Endodermal cell (in vitro differentiated cells): Measurements from ENCODE around the gene RAB15. TPM values are rescaled to one million over a fixed set of nuclear protein-coding genes. Genes with fewer than 3 reads are reported as not detected.

Source experiments
- DNase-seq: peaks from one replicate; pipeline ENCODE4 v3.0.0-alpha.2; 2017
- H3K27ac ChIP-seq: 2 replicates; pipeline ENCODE4 v1.5.1; 2013; ENCODE audit warnings: mild to moderate bottlenecking, low read depth, low read length, moderate library complexity
- H3K27me3 ChIP-seq: 2 replicates; pipeline ENCODE4 v1.6.1; 2013; ENCODE audit warnings: mild to moderate bottlenecking, low read length, moderate library complexity; ENCODE audit not compliant: insufficient read depth, control insufficient read depth, poor library complexity, severe bottlenecking
- H3K36me3 ChIP-seq: 2 replicates; pipeline ENCODE4 v1.7.0; 2013; ENCODE audit warnings: mild to moderate bottlenecking, low read length, moderate library complexity; ENCODE audit not compliant: control insufficient read depth, insufficient read depth
- H3K4me1 ChIP-seq: one replicate; pipeline ENCODE4 v1.7.0; 2013; ENCODE audit warnings: low read length; ENCODE audit not compliant: control insufficient read depth, insufficient read depth
- H3K4me3 ChIP-seq: 2 replicates; pipeline ENCODE4 v1.5.1; 2013; ENCODE audit warnings: mild to moderate bottlenecking, low read length, moderate library complexity
- H3K9ac ChIP-seq: 2 replicates; pipeline ENCODE4 v1.6.1; 2013; ENCODE audit warnings: mild to moderate bottlenecking, low read length, moderate library complexity; ENCODE audit not compliant: poor library complexity, severe bottlenecking; ENCODE audit errors: extremely low read depth
- H3K9me3 ChIP-seq: 2 replicates; pipeline ENCODE4 v1.6.1; 2013; ENCODE audit warnings: mild to moderate bottlenecking, low read length, moderate library complexity; ENCODE audit not compliant: control insufficient read depth
- H3K27ac Mint-ChIP-seq: 2 replicates; pipeline ENCODE4 v1.8.0; 2020; ENCODE audit warnings: mixed read lengths
- H3K27me3 Mint-ChIP-seq: 2 replicates; pipeline ENCODE4 v1.8.0; 2021; ENCODE audit warnings: mild to moderate bottlenecking, mixed read lengths; ENCODE audit not compliant: insufficient read depth
- H3K36me3 Mint-ChIP-seq: 2 replicates; pipeline ENCODE4 v1.8.0; 2020; ENCODE audit warnings: low read depth, mixed read lengths
- H3K4me1 Mint-ChIP-seq: 2 replicates; pipeline ENCODE4 v1.8.0; 2020; ENCODE audit warnings: mixed read lengths
- H3K4me3 Mint-ChIP-seq: 2 replicates; pipeline ENCODE4 v1.8.0; 2020; ENCODE audit warnings: mild to moderate bottlenecking, moderate library complexity, mixed read lengths
- H3K9me3 Mint-ChIP-seq: 2 replicates; pipeline ENCODE4 v1.8.0; 2020; ENCODE audit warnings: mild to moderate bottlenecking, mixed read lengths
- WGBS, 2 experiments: methylation state at CpG; one replicate each; pipeline versions ENCODE4 v1.1.5 to v1.1.7; 2013; ENCODE audit warnings: missing lambda C conversion rate in 2 of 2, mixed read lengths in 1 of 2; ENCODE audit not compliant: insufficient coverage in 1 of 2, insufficient read length in 1 of 2; 5-methylcytosine and 5-hydroxymethylcytosine counted together
- total RNA-seq, 2 donors: library from RNA; stranded (reverse); fragmentation: NEBNext Ultra II Directional in 1 of 2; extraction: Animal tissue kit (Norgen Biotek cat#: 25700) in 1 of 2; gene quantifications; 2 replicates in 1 of 2; 3 replicates in 1 of 2; pipeline ENCODE4 v1.2.1, GENCODE V29; 2021
- TF ChIP-seq, protein P1 (sequence below): fragments of 200-600 bp; sonication (generic); conservative IDR thresholded peaks from 2 replicates; pipeline ENCODE4 v1.5.0; 2021; ENCODE audit warnings: antibody characterized with exemption, mild to moderate bottlenecking

RAB15 gene
- total RNA-seq, 2 donors from 2014 or later, result 48.7 to 77.2 TPM

DNA sequence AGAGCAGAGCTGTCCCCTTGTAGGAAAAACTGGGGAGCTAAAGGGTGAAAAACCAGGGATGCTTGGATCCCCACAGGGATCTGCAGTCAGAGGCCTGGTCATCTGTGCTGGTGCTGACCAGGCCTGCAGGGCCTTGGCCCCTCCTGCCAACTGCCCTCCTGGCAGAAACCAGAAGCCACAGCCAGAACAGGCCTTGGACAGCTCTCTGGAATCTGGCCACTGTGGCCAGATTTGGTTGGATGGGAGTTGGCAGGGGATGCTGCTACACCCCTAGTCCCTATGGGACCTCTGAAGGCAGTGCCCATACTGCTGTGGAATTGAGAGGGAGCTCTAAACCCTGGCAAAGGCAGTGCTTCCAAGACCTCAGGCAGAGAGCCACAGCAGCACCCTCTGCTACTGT, 20.4 kb downstream of the RAB15 start:
- peaks cover 21% of the 10 kb centered on the region for H3K4me1 Mint-ChIP-seq
- Histone ChIP-seq H3K4me1 (no peaks in the 10 kb centered on the region), H3K27me3 (no peaks in the 10 kb centered on the region), H3K4me3 (no peak overlapping the region), H3K36me3 (peaks cover 45% of the 10 kb centered on the region), H3K9ac (no peak overlapping the region), H3K9me3 (no peaks in the 10 kb centered on the region), H3K27ac (no peak overlapping the region)
- H3K27ac Mint-ChIP-seq, result no peak overlapping the region
- no peak for DNase-seq
- peaks cover 54% of the 10 kb centered on the region for H3K36me3 Mint-ChIP-seq
- no peak overlapping the region for H3K4me3 Mint-ChIP-seq
- TF ChIP-seq, protein P1, sequence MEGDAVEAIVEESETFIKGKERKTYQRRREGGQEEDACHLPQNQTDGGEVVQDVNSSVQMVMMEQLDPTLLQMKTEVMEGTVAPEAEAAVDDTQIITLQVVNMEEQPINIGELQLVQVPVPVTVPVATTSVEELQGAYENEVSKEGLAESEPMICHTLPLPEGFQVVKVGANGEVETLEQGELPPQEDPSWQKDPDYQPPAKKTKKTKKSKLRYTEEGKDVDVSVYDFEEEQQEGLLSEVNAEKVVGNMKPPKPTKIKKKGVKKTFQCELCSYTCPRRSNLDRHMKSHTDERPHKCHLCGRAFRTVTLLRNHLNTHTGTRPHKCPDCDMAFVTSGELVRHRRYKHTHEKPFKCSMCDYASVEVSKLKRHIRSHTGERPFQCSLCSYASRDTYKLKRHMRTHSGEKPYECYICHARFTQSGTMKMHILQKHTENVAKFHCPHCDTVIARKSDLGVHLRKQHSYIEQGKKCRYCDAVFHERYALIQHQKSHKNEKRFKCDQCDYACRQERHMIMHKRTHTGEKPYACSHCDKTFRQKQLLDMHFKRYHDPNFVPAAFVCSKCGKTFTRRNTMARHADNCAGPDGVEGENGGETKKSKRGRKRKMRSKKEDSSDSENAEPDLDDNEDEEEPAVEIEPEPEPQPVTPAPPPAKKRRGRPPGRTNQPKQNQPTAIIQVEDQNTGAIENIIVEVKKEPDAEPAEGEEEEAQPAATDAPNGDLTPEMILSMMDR, result no peak
- H3K9me3 Mint-ChIP-seq, result no peaks in the 10 kb centered on the region
- H3K27me3 Mint-ChIP-seq, result no peaks in the 10 kb centered on the region

DNA sequence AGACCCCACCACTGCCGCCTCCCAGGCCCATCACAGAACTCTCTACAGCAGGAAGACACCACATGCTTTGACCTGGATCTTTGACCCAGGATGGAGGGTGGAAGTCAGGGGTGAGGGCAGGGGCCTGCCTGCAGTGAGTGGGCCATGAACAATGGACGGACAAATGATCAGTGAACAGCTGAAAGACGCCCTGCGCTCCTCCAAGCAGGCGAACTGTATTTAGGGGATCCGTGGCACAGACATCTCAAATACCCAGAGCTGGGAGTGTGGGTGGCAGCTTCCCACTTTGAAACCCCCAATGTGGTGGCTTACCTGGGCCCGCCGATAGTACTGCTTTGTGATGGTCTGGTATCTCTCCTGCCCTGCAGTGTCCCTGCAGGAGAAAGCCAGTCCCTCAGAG, 20.8 kb downstream of the RAB15 start:
- peaks cover 16% of the 10 kb centered on the region for H3K4me1 Mint-ChIP-seq
- Histone ChIP-seq H3K9me3 (no peaks in the 10 kb centered on the region), H3K27me3 (no peaks in the 10 kb centered on the region), H3K4me1 (no peaks in the 10 kb centered on the region), H3K4me3 (no peak overlapping the region), H3K36me3 (peaks cover 41% of the 10 kb centered on the region), H3K9ac (no peak overlapping the region), H3K27ac (no peak overlapping the region)
- no peak for DNase-seq
- peaks cover 53% of the 10 kb centered on the region for H3K36me3 Mint-ChIP-seq
- no peaks in the 10 kb centered on the region for H3K9me3 Mint-ChIP-seq
- TF ChIP-seq, protein P1, result no peak
- 94 to 95% methylated on average over 7 to 8 of the region's 8 CpGs for WGBS, 2 experiments
- H3K27me3 Mint-ChIP-seq, result no peaks in the 10 kb centered on the region
- no peak overlapping the region for H3K4me3 Mint-ChIP-seq
- peak overlapping the region; percentile 59 for H3K27ac Mint-ChIP-seq

DNA sequence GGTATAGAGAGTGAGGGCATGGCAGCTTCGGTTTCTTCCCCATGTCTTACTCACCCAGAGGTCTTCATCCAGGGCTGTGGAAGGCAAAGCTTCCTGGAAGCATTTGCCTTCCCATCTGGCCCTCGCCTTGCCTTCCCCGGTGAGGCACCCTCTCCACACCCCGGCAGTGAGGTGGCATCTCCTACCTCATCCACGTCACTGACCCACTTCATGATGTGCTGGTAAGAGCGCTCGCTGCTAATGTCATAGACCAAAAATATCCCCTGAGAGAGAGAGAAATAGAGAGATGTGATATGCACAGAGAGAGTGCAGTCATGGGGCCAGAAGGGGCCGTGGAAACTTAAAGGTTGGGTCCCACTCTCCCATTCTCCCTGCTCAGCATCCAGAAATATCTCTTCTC, 21.2 kb downstream of the RAB15 start:
- TF ChIP-seq, protein P1, result no peak
- Mint-ChIP-seq H3K36me3 (peaks cover 54% of the 10 kb centered on the region), H3K9me3 (no peaks in the 10 kb centered on the region), H3K27me3 (no peaks in the 10 kb centered on the region), H3K4me1 (peaks cover 13% of the 10 kb centered on the region), H3K4me3 (no peak overlapping the region), H3K27ac (peak overlapping the region; percentile 59)
- no peak overlapping the region for H3K4me3 ChIP-seq
- DNase-seq, result no peak
- H3K36me3 ChIP-seq, result peaks cover 41% of the 10 kb centered on the region
- H3K27me3 ChIP-seq, result no peaks in the 10 kb centered on the region
- no peak overlapping the region for H3K9ac ChIP-seq
- no peak overlapping the region for H3K27ac ChIP-seq
- H3K4me1 ChIP-seq, result no peaks in the 10 kb centered on the region
- 99 to 100% methylated on average over 3 to 8 of the region's 8 CpGs for WGBS, 2 experiments
- H3K9me3 ChIP-seq, result no peaks in the 10 kb centered on the region
